VCaP (cell line): ENCODE data around the gene NCBP2.
A peak's percentile ranks its signal among the peaks of the same experiment; 100 is the strongest.

Source experiments
- H3K27ac ChIP-seq: fragments of 450-650 bp; 2 replicates; pipeline ENCODE4 v1.5.1; 2017
- CTCF ChIP-seq: fragments of 450-650 bp; conservative IDR thresholded peaks from 2 replicates; pipeline ENCODE4 v1.5.1; 2017; ENCODE audit warnings: mild to moderate bottlenecking, moderate library complexity

The NCBP2 gene

GRCh38 chr3:196947136-196947859 is 5.0 kb upstream of the NCBP2 start:
- no peak; the same call in 1 of the 2 replicates for TF ChIP-seq CTCF
- H3K27ac ChIP-seq = no peak overlapping the region

GRCh38 chr3:196944037-196944790 is 1.9 kb upstream of the NCBP2 start:
- peak overlapping the region; percentile 95; the same call in 1 of the 2 replicates for H3K27ac ChIP-seq

- peak overlapping the region; percentile 95 for H3K27ac ChIP-seq
- no peak for TF ChIP-seq CTCF
Measured at GRCh38 chr3:196942915-196943277, 568 bp upstream of the NCBP2 start.

GRCh38 chr3:196941729-196942225 is 551 bp downstream of the NCBP2 start:
- no peak for TF ChIP-seq CTCF
- H3K27ac ChIP-seq = peak overlapping the region; percentile 95

GRCh38 chr3:196938576-196938975 is 3.8 kb downstream of the NCBP2 start:
- no peak overlapping the region for H3K27ac ChIP-seq
- no peak for TF ChIP-seq CTCF

- H3K27ac ChIP-seq = no peak overlapping the region
- TF ChIP-seq CTCF = no peak
Measured at GRCh38 chr3:196938124-196938523, 4.2 kb downstream of the NCBP2 start.

GRCh38 chr3:196936288-196936687 is 6.0 kb downstream of the NCBP2 start:
- no peak overlapping the region for H3K27ac ChIP-seq
- no peak for TF ChIP-seq CTCF

GRCh38 chr3:196932600-196932999 is 9.7 kb downstream of the NCBP2 start:
- no peak for TF ChIP-seq CTCF
- H3K27ac ChIP-seq = no peak overlapping the region
